Activated naive CD4-positive, alpha-beta T cell (primary cell): ENCODE data around the gene AOC2.
"Not testable (repeated sequence)": the region's sequence is repeated elsewhere in the genome, so short reads cannot be mapped to it uniquely, and the experiment has no call there.

Source experiments
- DNase-seq, 4 experiments: peaks; one replicate each; lab custom pipeline; 2025; lab: John Stamatoyannopoulos, UW

Gene AOC2

DNA sequence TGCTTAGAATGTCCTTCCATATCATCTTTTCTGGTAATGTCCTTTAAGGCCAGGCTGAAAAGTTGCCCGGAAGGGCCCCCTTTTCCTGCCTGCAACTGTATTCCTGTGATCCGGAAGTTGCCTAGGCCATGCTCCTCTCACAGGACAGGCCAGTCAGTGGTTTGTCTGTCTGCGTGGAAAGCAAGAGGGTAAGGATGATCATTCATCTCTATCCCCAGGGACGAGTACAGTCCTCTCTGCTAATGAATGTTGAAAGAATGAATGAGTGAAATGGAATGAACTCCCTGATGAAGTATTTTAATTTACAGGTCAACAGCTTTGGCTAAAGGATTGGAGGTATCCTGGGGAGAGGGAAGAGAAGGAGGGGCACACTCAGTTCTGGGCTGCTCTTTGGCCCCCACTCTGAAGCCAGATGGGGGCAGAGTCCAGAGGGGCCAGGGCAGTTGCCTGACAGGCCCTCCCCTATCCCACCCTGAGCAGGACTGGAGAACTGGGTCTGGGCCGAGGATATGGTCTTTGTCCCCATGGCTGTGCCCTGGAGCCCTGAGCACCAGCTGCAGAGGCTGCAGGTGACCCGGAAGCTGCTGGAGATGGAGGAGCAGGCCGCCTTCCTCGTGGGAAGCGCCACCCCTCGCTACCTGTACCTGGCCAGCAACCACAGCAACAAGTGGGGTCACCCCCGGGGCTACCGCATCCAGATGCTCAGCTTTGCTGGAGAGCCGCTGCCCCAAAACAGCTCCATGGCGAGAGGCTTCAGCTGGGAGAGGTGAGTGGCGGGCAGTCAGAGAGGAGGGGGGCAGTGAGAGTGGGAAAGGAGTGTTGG lies 9.8 kb downstream of the AOC2 start:
- DNase-seq, result no peak

DNA sequence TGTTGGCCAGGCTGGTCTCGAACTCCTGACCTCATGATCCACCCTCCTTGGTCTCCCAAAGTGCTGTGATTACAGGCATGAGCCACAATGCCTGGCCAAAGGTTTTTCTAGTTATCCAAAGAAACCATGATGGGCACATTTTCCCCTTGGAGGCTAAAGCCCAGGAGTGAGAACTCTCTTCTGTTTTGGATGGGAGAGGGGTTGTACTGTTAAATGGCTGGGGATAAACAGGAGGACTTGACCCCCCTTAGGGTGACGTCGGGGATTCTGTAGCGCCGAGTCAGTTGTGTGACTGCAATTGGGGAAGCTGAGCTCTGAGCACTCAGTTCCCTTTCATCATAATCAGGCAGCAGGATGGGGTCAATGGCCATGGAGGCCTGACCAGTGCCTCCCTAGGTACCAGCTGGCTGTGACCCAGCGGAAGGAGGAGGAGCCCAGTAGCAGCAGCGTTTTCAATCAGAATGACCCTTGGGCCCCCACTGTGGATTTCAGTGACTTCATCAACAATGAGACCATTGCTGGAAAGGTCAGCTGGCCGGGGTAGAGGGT lies 10.7 kb downstream of the AOC2 start:
- no peak for DNase-seq

DNA sequence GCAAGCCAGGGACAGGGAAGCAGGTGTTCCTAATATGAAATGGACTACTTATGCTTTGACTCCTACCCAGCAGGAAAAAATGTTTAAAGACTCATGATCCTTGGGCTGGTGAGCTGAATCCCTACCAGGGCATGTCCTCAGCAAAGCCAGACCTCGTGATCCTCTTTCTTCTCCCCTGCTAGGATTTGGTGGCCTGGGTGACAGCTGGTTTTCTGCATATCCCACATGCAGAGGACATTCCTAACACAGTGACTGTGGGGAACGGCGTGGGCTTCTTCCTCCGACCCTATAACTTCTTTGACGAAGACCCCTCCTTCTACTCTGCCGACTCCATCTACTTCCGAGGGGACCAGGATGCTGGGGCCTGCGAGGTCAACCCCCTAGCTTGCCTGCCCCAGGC lies 11.7 kb downstream of the AOC2 start:
- DNase-seq, result not testable (repeated sequence)

- not testable (repeated sequence) for DNase-seq
These were observed 12.1 kb downstream of the AOC2 start for GRCh38 chr17:42856516-42856915.

GRCh38 chr17:42857389-42857788 lies 13.0 kb downstream of the AOC2 start:
- DNase-seq, result no peak

GRCh38 chr17:42865638-42866094 lies 21.3 kb downstream of the AOC2 start:
- DNase-seq, result no peak

DNA sequence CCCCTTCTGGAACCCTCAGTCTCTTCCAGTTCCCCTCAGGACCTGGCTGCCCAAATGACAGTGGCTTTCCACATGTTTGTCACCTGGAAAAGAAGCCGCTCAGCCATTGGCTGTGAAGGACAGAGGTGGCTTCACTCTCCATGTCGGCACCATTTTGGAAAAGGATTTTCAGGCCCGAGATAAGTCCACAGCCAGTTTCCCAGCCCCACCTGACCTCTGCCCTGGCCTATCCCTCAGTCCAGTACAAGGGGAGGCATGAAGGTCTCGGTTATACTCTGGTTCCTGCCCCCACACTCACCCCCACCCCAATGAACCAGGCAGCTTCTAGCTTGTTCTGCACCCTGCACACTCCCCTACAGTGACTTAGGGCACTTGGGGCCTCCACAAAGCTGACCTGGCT lies 21.8 kb downstream of the AOC2 start:
- DNase-seq, result no peak

GRCh38 chr17:42866631-42867575 lies 22.5 kb downstream of the AOC2 start:
- no peak for DNase-seq

- not testable (repeated sequence) for DNase-seq
These were observed 23.4 kb downstream of the AOC2 start for GRCh38 chr17:42867694-42868261.

- DNase-seq, result no peak
These were observed 24.0 kb downstream of the AOC2 start for GRCh38 chr17:42868338-42868737.

GRCh38 chr17:42871647-42872046 lies 27.3 kb downstream of the AOC2 start:
- DNase-seq, result no peak

GRCh38 chr17:42872251-42872965 lies 28.0 kb downstream of the AOC2 start:
- no peak for DNase-seq

- DNase-seq, result no peak
These were observed 28.9 kb downstream of the AOC2 start for GRCh38 chr17:42873315-42873714.

GRCh38 chr17:42873932-42874695 lies 29.7 kb downstream of the AOC2 start:
- DNase-seq, result not testable (repeated sequence)

DNA sequence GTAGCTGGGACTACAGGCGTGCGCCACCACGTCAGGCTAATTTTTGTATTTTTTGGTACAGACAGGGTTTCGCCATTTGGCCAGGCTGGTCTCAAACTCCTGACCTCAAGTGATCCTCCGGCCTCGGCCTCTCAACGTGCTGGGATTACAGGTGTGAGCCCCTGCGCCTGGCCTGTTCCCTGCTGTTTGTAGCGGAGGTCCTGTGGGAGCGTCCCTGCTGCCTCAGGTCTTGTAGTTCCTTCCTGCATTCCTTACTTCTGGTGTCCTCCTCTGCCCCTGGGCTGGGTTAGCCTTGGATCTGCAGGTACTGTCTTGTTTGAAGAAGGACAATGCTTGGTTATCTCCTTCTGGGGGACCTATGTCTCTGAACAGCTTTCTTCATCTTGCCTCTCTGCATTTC lies 32.7 kb downstream of the AOC2 start:
- DNase-seq, result no peak

DNA sequence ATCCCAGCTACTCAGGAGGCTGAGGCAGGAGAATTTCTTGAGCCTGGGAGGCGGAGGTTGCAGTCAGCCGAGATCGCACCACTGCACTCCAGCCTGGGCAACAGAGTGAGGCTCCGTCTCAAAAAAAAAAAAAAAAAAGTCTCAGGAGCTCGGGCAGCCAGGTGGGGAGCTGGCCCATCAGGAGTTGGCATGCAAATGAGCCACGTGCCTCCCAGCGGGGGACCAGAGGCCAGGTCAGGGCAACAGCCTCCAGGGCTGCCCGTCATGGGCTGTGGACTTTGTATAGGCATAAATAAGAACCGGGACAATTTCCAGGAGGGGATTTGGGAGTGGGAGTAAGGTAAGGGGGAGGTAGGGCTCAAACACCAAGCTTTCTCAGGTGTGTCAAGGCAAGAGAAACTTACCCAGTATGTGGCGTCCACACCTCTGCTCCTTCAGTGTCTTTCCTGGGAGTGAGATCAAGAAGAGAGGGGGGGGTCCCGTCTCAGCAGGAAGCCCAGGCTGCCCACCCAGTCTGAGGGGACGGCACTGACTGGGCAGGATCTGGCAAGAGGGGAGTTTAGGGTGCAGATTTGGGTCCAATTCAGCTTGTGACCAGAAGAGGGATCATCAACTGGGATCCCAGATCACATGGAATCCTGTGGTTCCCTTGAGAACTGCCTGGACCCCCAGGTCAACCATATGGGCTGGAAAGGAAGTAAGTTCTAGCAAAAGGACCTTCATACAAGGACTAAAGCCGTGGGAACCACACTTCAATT lies 33.9 kb downstream of the AOC2 start:
- no peak for DNase-seq

GRCh38 chr17:42878924-42879595 lies 34.7 kb downstream of the AOC2 start:
- DNase-seq, result no peak

GRCh38 chr17:42879596-42879985 lies 35.2 kb downstream of the AOC2 start:
- DNase-seq, result no peak

DNA sequence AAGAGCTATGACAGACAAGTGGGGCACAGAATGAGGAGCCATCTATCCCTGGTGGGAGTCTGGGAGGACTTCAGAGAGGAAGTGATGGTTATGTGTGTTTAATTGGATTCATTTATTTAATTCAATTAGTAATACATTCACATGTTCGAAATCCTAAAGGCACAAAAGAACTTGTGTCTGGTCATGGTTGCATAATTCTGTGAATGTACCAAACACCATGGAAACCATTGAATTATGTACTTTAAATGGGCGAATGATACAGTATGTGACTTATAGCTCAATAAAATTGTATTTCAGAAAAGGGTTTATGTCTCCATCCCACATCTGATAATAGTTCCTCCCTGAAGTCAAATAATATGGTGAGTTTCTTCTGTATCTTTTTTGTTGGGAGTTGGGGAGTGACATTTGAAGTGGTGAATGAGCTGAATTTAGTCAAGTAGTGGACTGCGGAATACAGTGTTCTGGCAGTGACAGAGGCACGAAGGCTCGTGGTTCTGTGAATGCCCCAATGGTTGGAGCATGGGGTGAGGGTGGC lies 36.5 kb downstream of the AOC2 start:
- no peak for DNase-seq
